ENCODE measurements around the gene SHISA9. TPM values are rescaled to one million over a fixed set of nuclear protein-coding genes. Genes with fewer than 3 reads are reported as not detected.

Gene SHISA9
- total RNA-seq, 6 donors from 2014 or later, result 0.13 to 1.7 (median 0.20) TPM; not detected in 2

- no peaks in the 10 kb centered on the region for H3K27me3 ChIP-seq
- H3K9me3 ChIP-seq, result no peaks in the 10 kb centered on the region
- H3K36me3 ChIP-seq, result no peaks in the 10 kb centered on the region
- WGBS, 2 donors, result 76 to 81% methylated on average over 6 of the region's 6 CpGs
- no peak overlapping the region for H3K27ac ChIP-seq
- TF ChIP-seq EP300 (IDR thresholded peaks at IDR 0.05) (no peak), POLR2A (IDR thresholded peaks at IDR 0.05) (no peak), CTCF (IDR thresholded peaks at IDR 0.05) (no peak), POLR2AphosphoS5 (IDR thresholded peaks at IDR 0.05) (no peak)
- DNase-seq (no peak), ATAC-seq (ENCODE audit: low FRiP score in 2 of 2) (no peak)
- H3K4me1 ChIP-seq, result no peaks in the 10 kb centered on the region
- no peak overlapping the region for H3K4me3 ChIP-seq
Observed at GRCh38 chr16:13229039-13229438, 327.6 kb downstream of the SHISA9 start.

GRCh38 chr16:13231365-13231764, 330.0 kb downstream of the SHISA9 start:
- no peak for TF ChIP-seq POLR2A (IDR thresholded peaks at IDR 0.05)
- TF ChIP-seq EP300 (IDR thresholded peaks at IDR 0.05), result no peak
- no peak for TF ChIP-seq POLR2AphosphoS5 (IDR thresholded peaks at IDR 0.05)
- no peak for TF ChIP-seq CTCF (IDR thresholded peaks at IDR 0.05)
- DNase-seq (no peak), ATAC-seq (ENCODE audit: low FRiP score in 2 of 2) (no peak)
- Histone ChIP-seq H3K36me3 (no peaks in the 10 kb centered on the region), H3K4me3 (no peak overlapping the region), H3K4me1 (no peaks in the 10 kb centered on the region), H3K27ac (no peak overlapping the region), H3K9me3 (peaks cover 0 to 4% (median 0%) of the 10 kb centered on the region in 4 donors), H3K27me3 (no peaks in the 10 kb centered on the region)
- WGBS, 2 donors, result 65 to 71% methylated on average over 4 of the region's 4 CpGs

GRCh38 chr16:13234999-13235398, 333.6 kb downstream of the SHISA9 start:
- Histone ChIP-seq H3K36me3 (no peaks in the 10 kb centered on the region), H3K4me1 (no peaks in the 10 kb centered on the region), H3K9me3 (peaks cover 0 to 4% (median 0%) of the 10 kb centered on the region in 4 donors), H3K27me3 (no peaks in the 10 kb centered on the region), H3K27ac (no peak overlapping the region), H3K4me3 (no peak overlapping the region)
- DNase-seq (peak in 1 of 2 donors; percentile 54), ATAC-seq (ENCODE audit: low FRiP score in 2 of 2) (peak in 1 of 2 donors; percentile 34)
- no peak for TF ChIP-seq POLR2A (IDR thresholded peaks at IDR 0.05)
- no peak for TF ChIP-seq CTCF (IDR thresholded peaks at IDR 0.05)
- TF ChIP-seq EP300 (IDR thresholded peaks at IDR 0.05), result no peak
- no peak for TF ChIP-seq POLR2AphosphoS5 (IDR thresholded peaks at IDR 0.05)
- 92 to 93% methylated on average over 13 to 17 of the region's 17 CpGs for WGBS, 2 donors

GRCh38 chr16:13236308-13236707, 334.9 kb downstream of the SHISA9 start:
- H3K27me3 ChIP-seq, result no peaks in the 10 kb centered on the region
- H3K27ac ChIP-seq, result no peak overlapping the region
- H3K36me3 ChIP-seq, result no peaks in the 10 kb centered on the region
- H3K4me3 ChIP-seq, result no peak overlapping the region
- WGBS, 2 donors, result 94 to 97% methylated on average over 6 of the region's 6 CpGs
- ATAC-seq (ENCODE audit: low FRiP score in 2 of 2), result no peak
- H3K4me1 ChIP-seq, result no peaks in the 10 kb centered on the region
- peak in 1 of 2 donors; percentile 25 for DNase-seq
- H3K9me3 ChIP-seq, result peaks cover 0 to 4% (median 0%) of the 10 kb centered on the region in 4 donors
- no peak for TF ChIP-seq POLR2AphosphoS5 (IDR thresholded peaks at IDR 0.05)
- TF ChIP-seq EP300 (IDR thresholded peaks at IDR 0.05), result no peak
- no peak for TF ChIP-seq POLR2A (IDR thresholded peaks at IDR 0.05)
- no peak for TF ChIP-seq CTCF (IDR thresholded peaks at IDR 0.05)

GRCh38 chr16:13238182-13238581, 336.8 kb downstream of the SHISA9 start:
- no peak overlapping the region for H3K27ac ChIP-seq
- TF ChIP-seq POLR2A (IDR thresholded peaks at IDR 0.05) (no peak), POLR2AphosphoS5 (IDR thresholded peaks at IDR 0.05) (no peak), EP300 (IDR thresholded peaks at IDR 0.05) (no peak), CTCF (IDR thresholded peaks at IDR 0.05) (no peak)
- 45 to 51% methylated on average over 2 of the region's 2 CpGs for WGBS, 2 donors
- ATAC-seq (ENCODE audit: low FRiP score in 2 of 2), result no peak
- no peak for DNase-seq
- no peaks in the 10 kb centered on the region for H3K27me3 ChIP-seq
- H3K36me3 ChIP-seq, result no peaks in the 10 kb centered on the region
- H3K4me1 ChIP-seq, result no peaks in the 10 kb centered on the region
- peaks cover 0 to 4% (median 0%) of the 10 kb centered on the region in 4 donors for H3K9me3 ChIP-seq
- no peak overlapping the region for H3K4me3 ChIP-seq
